ENCODE results near the gene UVRAG. TPM values are rescaled to one million over a fixed set of nuclear protein-coding genes. Genes with fewer than 3 reads are reported as not detected.

The UVRAG gene
- total RNA-seq, 4 donors from 2014 or later, result 27.1 to 35.9 (median 31.0) TPM

GRCh38 chr11:75820645-75821044 lies 5.6 kb downstream of the UVRAG start:
- TF ChIP-seq POLR2A (IDR thresholded peaks at IDR 0.05) (no peak), CTCF (IDR thresholded peaks at IDR 0.05) (no peak)

GRCh38 chr11:75821202-75821601 lies 6.2 kb downstream of the UVRAG start:
- Histone ChIP-seq H3K4me3 (replicated peaks in 1 of 3) (no peak overlapping the region), H3K27me3 (no peaks in the 10 kb centered on the region), H3K36me3 (no peaks in the 10 kb centered on the region), H3K4me1 (peaks cover 19 to 30% of the 10 kb centered on the region in 2 donors), H3K9me3 (no peaks in the 10 kb centered on the region), H3K27ac (no peak overlapping the region)
- no peak for DNase-seq
- intact Hi-C loops (cut with DNase I), result no loop called here
- no peak for TF ChIP-seq CTCF (IDR thresholded peaks at IDR 0.05)
- TF ChIP-seq POLR2A (IDR thresholded peaks at IDR 0.05), result no peak
- WGBS, 2 donors, result 77 to 95% methylated on average over 5 of the region's 5 CpGs

More at GRCh38 chr11:75820645-75821044, 5.6 kb downstream of the UVRAG start:
- intact Hi-C loops (cut with DNase I), result no loop called here
- H3K27ac ChIP-seq, result no peak overlapping the region
- H3K4me3 ChIP-seq (replicated peaks in 1 of 3), result no peak overlapping the region
- no peaks in the 10 kb centered on the region for H3K27me3 ChIP-seq
- DNase-seq, result no peak
- 41 to 100% methylated on average over 1 of the region's 1 CpG for WGBS, 2 donors
- peaks cover 23 to 32% of the 10 kb centered on the region in 2 donors for H3K4me1 ChIP-seq
- no peaks in the 10 kb centered on the region for H3K9me3 ChIP-seq
- no peaks in the 10 kb centered on the region for H3K36me3 ChIP-seq

DNA sequence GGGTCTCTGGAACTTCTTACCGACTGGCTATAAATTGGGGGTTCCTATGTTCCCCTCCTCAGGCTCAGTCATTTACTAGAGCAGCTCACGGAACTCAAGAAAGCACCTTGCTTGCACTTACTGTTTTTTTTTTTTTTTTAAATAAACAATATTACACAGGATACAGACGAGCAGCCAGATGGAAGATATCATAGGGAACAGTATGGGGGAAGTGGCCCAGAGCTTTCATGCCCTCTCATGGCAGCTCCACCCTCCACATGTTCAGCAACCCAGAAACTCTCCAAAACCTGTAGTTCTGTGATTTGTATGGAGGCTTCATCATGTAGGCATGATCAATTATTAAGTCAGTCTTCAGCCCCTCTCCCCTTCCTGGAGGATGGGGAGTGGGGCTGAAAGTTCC lies 7.5 kb downstream of the UVRAG start:
- H3K27ac ChIP-seq, result no peak overlapping the region
- no peak for TF ChIP-seq POLR2A (IDR thresholded peaks at IDR 0.05)
- no peak for TF ChIP-seq CTCF (IDR thresholded peaks at IDR 0.05)
- 68 to 71% methylated on average over 3 of the region's 3 CpGs for WGBS, 2 donors
- H3K36me3 ChIP-seq, result no peaks in the 10 kb centered on the region
- no peak overlapping the region for H3K4me3 ChIP-seq (replicated peaks in 1 of 3)
- H3K27me3 ChIP-seq, result no peaks in the 10 kb centered on the region
- intact Hi-C loops (cut with DNase I), result no loop called here
- no peak for DNase-seq
- peaks cover 17 to 27% of the 10 kb centered on the region in 2 donors for H3K4me1 ChIP-seq
- no peaks in the 10 kb centered on the region for H3K9me3 ChIP-seq

- H3K4me1 ChIP-seq, result peaks cover 21 to 34% of the 10 kb centered on the region in 2 donors
- H3K27ac ChIP-seq, result no peak overlapping the region
- no peak overlapping the region for H3K4me3 ChIP-seq (replicated peaks in 1 of 3)
- H3K27me3 ChIP-seq, result no peaks in the 10 kb centered on the region
- intact Hi-C loops (cut with DNase I), result no loop called here
- 88 to 94% methylated on average over 4 of the region's 4 CpGs for WGBS, 2 donors
- no peaks in the 10 kb centered on the region for H3K9me3 ChIP-seq
- no peak for DNase-seq
- no peaks in the 10 kb centered on the region for H3K36me3 ChIP-seq
- TF ChIP-seq POLR2A (IDR thresholded peaks at IDR 0.05) (no peak), CTCF (IDR thresholded peaks at IDR 0.05) (no peak)
Measured at GRCh38 chr11:75823415-75823814, 8.4 kb downstream of the UVRAG start.

DNA sequence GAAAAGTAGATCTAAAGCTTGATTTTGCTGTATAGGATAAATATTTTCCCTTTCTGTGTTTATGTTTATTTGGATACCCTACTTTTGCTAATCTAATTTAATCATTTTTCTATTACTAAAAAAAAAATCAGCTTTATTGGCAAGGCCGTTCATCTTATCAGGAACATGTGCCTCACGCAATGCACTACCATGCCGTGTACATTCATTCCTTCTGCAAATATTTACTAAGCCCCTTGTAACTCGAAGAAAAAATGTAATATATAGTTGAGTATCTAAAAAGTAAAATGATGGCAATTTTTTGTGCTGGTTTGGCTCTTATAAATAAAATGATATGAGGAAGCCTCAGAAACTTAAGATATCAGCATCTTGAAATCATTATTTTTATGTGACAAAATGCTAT lies 8.9 kb downstream of the UVRAG start:
- Histone ChIP-seq H3K27ac (peak overlapping the region in 1 of 3 donors; percentile 45), H3K4me1 (peaks cover 21 to 34% of the 10 kb centered on the region in 2 donors), H3K9me3 (no peaks in the 10 kb centered on the region), H3K4me3 (replicated peaks in 1 of 3) (no peak overlapping the region), H3K36me3 (no peaks in the 10 kb centered on the region), H3K27me3 (no peaks in the 10 kb centered on the region)
- intact Hi-C loops (cut with DNase I), result no loop called here
- no peak for DNase-seq
- 75 to 82% methylated on average over 4 of the region's 4 CpGs for WGBS, 2 donors
- TF ChIP-seq CTCF (IDR thresholded peaks at IDR 0.05) (no peak), POLR2A (IDR thresholded peaks at IDR 0.05) (no peak)
